Measurements from ENCODE around the gene CARD9. TPM values are rescaled to one million over a fixed set of nuclear protein-coding genes. Genes with fewer than 3 reads are reported as not detected.

CARD9 gene
- total and polyA plus RNA-seq, 2 of the 8 experiments (the other 6 are each of a cell fraction or from before 2014, with no cell fraction given): 0.15 to 1.1 TPM

DNA sequence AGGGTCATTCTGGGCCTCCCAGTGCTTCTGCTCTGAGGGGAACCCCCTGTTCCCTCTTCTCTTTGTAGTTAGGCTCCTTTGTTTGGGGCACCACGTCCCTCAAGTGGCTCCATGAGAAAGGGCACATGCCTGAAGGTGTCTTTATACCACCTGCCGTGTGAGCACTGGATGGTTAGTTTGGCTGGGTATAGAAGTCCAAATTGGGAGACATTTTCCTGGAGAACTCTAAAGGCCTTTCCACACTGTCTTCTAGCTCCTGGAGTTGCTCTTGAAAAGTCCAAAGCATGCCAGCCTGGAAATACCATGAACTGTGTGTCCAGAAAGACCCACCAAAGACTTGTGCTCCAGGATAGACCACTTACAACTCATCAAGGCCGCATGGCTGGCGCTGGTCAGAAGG is 58.5 kb downstream of the CARD9 start (continued):
- TF ChIP-seq, protein P1, sequence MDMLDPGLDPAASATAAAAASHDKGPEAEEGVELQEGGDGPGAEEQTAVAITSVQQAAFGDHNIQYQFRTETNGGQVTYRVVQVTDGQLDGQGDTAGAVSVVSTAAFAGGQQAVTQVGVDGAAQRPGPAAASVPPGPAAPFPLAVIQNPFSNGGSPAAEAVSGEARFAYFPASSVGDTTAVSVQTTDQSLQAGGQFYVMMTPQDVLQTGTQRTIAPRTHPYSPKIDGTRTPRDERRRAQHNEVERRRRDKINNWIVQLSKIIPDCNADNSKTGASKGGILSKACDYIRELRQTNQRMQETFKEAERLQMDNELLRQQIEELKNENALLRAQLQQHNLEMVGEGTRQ (IDR thresholded peaks at IDR 0.05; ENCODE audit: low read length): no peak
- TF ChIP-seq JUN (IDR thresholded peaks at IDR 0.05; ENCODE audit: low read depth, low read length): no peak
